OCI-LY3 (cell line): Measurements from ENCODE around the gene SLC28A2.

Source experiments
- H2AFZ ChIP-seq: fragments of 200-600, 300-600 bp; shearing (Covaris generic); 2 replicates; pipeline ENCODE4 v1.6.0; 2014; ENCODE audit warnings: antibody characterized with exemption, low read depth, low read length
- H3K27ac ChIP-seq: fragments of 200-600, 300-600 bp; sonication (generic); 2 replicates; pipeline ENCODE4 v1.5.1; 2014; ENCODE audit warnings: mild to moderate bottlenecking, low read length, moderate library complexity, mixed read lengths
- H3K27me3 ChIP-seq: fragments of 200-600, 300-600 bp; sonication (generic); 2 replicates; pipeline ENCODE4 v1.6.1; 2014; ENCODE audit warnings: low read depth, low read length, mixed read lengths
- H3K36me3 ChIP-seq: fragments of 200-600, 300-600 bp; sonication (generic); replicated peaks from 2 replicates; pipeline ENCODE3; 2014; ENCODE audit warnings: low read depth, low read length, mixed read lengths
- H3K4me1 ChIP-seq: fragments of 300-600, 200-600 bp; sonication (generic); 2 replicates; pipeline ENCODE4 v1.6.1; 2014; ENCODE audit warnings: low read length, mixed read lengths
- H3K4me2 ChIP-seq: fragments of 200-600, 300-600 bp; sonication (generic); 2 replicates; pipeline ENCODE4 v1.6.1; 2014; ENCODE audit warnings: low read length, mixed read lengths
- H3K4me3 ChIP-seq: fragments of 300-600, 200-600 bp; sonication (generic); 2 replicates; pipeline ENCODE4 v1.5.1; 2014; ENCODE audit warnings: antibody characterized with exemption, mild to moderate bottlenecking, low read length, moderate library complexity
- H3K79me2 ChIP-seq: fragments of 300-600, 200-600 bp; shearing (Covaris generic); 2 replicates; pipeline ENCODE4 v1.6.1; 2014; ENCODE audit warnings: mild to moderate bottlenecking, low read length, mixed read lengths
- H3K9ac ChIP-seq: fragments of 300-600, 200-600 bp; shearing (Covaris generic); 2 replicates; pipeline ENCODE4 v1.6.0; 2014; ENCODE audit warnings: mild to moderate bottlenecking, low read length, moderate library complexity
- H3K9me3 ChIP-seq: fragments of 200-600, 300-600 bp; shearing (Covaris generic); 2 replicates; pipeline ENCODE4 v1.6.1; 2014; ENCODE audit warnings: low read length, mixed read lengths; ENCODE audit not compliant: insufficient read depth
- H4K20me1 ChIP-seq: fragments of 200-600, 300-600 bp; sonication (generic); 2 replicates; pipeline ENCODE4 v1.6.1; 2016; ENCODE audit warnings: low read length, mixed read lengths; ENCODE audit not compliant: insufficient read depth
- EZH2phosphoT487 ChIP-seq: fragments of 200-600 bp; shearing (Covaris generic); IDR thresholded peaks from 2 replicates; pipeline ENCODE4 v1.6.1; 2018; ENCODE audit warnings: antibody characterized with exemption, mixed run types, low read depth
- TF ChIP-seq, protein P1 (sequence below): fragments of 200-600, 300-600 bp; sonication (generic); IDR thresholded peaks from 2 replicates; pipeline ENCODE4 v1.5.1; 2014; ENCODE audit warnings: antibody characterized with exemption, low read length, low read depth

Gene SLC28A2

DNA sequence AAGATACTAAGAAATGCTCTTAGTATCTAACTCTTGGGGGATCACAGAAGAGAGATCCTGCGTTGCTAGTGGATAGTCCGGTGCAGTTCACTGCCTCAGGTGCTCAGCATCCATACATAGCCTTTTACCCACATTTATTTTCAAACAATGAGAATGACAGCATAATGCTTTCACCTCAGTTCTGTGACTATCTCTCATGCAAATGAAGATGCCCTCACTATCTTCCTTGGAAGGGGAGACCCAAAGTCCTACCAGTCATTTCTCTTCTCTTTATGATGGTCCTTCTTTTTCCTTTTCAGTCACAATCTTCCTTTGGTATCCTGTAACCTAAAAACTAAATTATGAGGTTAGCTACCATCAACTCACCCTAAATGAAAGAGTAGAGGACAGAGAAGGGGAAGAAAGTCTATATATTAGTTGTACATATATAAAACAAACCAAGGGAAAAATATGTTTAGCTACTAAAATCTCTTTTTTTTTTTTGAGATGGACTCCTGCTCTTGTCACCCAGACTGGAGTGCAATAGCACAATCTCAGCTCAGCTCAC lies 30.9 kb upstream of the SLC28A2 start:
- H3K9me3 ChIP-seq: no peaks in the 10 kb centered on the region

DNA sequence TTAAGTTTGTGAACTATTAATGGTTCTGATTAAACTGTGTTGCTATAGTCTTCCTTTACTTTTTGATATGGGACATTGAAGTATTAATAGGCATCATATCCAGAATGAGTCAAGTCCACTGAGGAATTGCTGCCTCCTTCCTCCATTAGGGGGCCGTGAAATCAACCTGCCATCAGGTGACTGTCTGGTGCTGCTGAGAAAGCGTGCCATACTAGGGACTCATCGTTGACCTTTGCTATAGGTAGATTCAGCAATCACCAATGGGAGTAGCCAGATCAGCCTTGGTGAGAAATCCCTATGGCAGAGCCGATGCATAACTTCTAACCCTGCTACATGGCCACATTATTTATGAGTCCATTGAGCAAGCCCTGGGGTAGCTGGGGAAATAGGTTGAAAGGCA lies 30.1 kb upstream of the SLC28A2 start:
- Histone ChIP-seq H3K27ac (no peak overlapping the region), H3K9me3 (no peaks in the 10 kb centered on the region), H3K4me3 (no peak overlapping the region), H3K27me3 (peaks cover 30% of the 10 kb centered on the region), H3K4me2 (no peak overlapping the region), H2AFZ (no peak overlapping the region), H3K36me3 (no peaks in the 10 kb centered on the region), H3K4me1 (no peaks in the 10 kb centered on the region), H3K79me2 (no peaks in the 10 kb centered on the region), H4K20me1 (no peaks in the 10 kb centered on the region), H3K9ac (no peak overlapping the region)
- TF ChIP-seq, protein P1, sequence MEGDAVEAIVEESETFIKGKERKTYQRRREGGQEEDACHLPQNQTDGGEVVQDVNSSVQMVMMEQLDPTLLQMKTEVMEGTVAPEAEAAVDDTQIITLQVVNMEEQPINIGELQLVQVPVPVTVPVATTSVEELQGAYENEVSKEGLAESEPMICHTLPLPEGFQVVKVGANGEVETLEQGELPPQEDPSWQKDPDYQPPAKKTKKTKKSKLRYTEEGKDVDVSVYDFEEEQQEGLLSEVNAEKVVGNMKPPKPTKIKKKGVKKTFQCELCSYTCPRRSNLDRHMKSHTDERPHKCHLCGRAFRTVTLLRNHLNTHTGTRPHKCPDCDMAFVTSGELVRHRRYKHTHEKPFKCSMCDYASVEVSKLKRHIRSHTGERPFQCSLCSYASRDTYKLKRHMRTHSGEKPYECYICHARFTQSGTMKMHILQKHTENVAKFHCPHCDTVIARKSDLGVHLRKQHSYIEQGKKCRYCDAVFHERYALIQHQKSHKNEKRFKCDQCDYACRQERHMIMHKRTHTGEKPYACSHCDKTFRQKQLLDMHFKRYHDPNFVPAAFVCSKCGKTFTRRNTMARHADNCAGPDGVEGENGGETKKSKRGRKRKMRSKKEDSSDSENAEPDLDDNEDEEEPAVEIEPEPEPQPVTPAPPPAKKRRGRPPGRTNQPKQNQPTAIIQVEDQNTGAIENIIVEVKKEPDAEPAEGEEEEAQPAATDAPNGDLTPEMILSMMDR: no peak
- TF ChIP-seq EZH2phosphoT487: no peak

More for the DNA sequence above, 30.9 kb upstream of the SLC28A2 start:
- no peaks in the 10 kb centered on the region for H3K79me2 ChIP-seq
- H3K4me1 ChIP-seq: no peaks in the 10 kb centered on the region
- no peak overlapping the region for H3K9ac ChIP-seq
- TF ChIP-seq, protein P1: no peak
- TF ChIP-seq EZH2phosphoT487: no peak
- H3K4me2 ChIP-seq: no peak overlapping the region
- no peaks in the 10 kb centered on the region for H4K20me1 ChIP-seq
- no peak overlapping the region for H2AFZ ChIP-seq
- H3K4me3 ChIP-seq: no peak overlapping the region
- H3K27ac ChIP-seq: no peak overlapping the region
- no peaks in the 10 kb centered on the region for H3K36me3 ChIP-seq
- peaks cover 30% of the 10 kb centered on the region for H3K27me3 ChIP-seq

DNA sequence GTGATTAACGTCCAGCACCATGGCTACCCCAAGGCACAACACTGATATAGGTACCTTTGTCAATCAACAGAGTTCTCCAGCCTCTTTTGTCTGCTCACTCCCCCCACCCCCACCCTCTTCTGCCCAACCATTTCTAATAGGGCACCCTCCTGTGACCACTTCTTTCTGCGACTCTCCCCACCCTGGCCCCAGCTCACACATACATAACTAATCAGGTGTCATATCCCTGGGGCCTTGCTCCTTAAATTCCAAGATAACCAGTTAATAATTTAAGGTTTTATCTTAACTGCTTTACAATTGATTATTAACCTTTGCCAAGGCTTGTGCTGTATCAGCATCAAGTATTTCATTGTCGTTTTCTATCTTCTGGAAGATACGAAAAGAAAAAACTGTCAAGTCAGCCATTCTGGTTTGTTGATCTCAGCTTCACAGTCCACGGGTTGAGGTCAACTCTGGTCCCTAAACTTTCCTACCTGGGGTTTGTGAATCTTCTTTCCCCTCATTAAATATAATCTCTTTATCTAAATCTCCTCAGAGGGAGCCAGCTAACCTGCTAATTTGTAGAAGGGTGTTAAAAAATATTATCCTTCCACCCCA lies 27.3 kb upstream of the SLC28A2 start:
- H3K4me2 ChIP-seq: no peak overlapping the region

DNA sequence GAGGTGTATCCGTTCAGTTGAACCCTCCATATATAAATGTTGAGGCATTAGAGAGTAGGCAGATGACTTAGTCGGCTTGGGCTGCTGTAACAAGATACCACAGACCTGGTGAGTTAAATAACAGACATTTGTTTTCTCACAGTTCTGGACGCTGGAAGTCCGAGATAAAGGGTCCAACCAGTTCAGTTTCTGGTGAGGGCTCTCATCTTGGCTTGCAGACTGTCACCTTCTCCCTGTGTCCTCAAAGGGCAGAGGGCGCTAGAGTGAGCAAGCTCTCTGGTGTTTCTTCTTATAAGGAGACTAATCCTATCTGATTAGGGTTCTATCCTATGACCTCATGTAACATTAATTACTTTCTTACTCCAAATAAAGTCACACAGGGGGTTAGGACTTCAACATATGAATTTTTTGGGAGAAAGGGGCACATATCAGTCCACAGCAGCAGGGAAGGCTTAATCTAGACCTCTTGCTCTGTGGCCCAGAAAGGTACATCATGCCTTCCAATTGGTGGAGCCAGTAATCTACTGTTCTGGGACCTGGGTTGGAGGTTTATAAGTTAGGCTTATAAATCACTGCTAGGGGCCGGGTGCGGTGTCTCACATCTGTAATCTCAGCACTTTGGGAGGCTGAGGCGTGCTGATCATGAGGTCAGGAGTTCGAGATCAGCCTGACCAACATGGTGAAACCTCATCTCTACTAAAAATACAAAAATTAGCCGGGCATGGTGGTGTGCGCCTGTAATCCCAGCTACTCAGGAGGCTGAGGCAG lies 26.3 kb upstream of the SLC28A2 start:
- Histone ChIP-seq H3K27me3 (peaks cover 28% of the 10 kb centered on the region), H3K9ac (no peak overlapping the region), H3K4me1 (peaks cover 5% of the 10 kb centered on the region), H3K9me3 (no peaks in the 10 kb centered on the region), H2AFZ (no peak overlapping the region), H3K27ac (no peak overlapping the region), H3K4me3 (no peak overlapping the region), H3K36me3 (no peaks in the 10 kb centered on the region), H3K79me2 (no peaks in the 10 kb centered on the region), H3K4me2 (no peak overlapping the region), H4K20me1 (no peaks in the 10 kb centered on the region)
- TF ChIP-seq EZH2phosphoT487: no peak
- TF ChIP-seq, protein P1: no peak

More for the DNA sequence above, 27.3 kb upstream of the SLC28A2 start:
- Histone ChIP-seq H3K79me2 (no peaks in the 10 kb centered on the region), H3K9ac (no peak overlapping the region), H2AFZ (no peak overlapping the region), H3K9me3 (no peaks in the 10 kb centered on the region), H3K27ac (no peak overlapping the region), H3K4me1 (no peaks in the 10 kb centered on the region), H3K4me3 (no peak overlapping the region), H3K27me3 (peaks cover 30% of the 10 kb centered on the region), H3K36me3 (no peaks in the 10 kb centered on the region), H4K20me1 (no peaks in the 10 kb centered on the region)
- TF ChIP-seq EZH2phosphoT487: no peak
- TF ChIP-seq, protein P1: no peak
